ENCODE data around the gene BST1.

Gene BST1

GRCh38 chr4:15696866-15697265 lies 6.0 kb upstream of the BST1 start:
- DNase-seq (ENCODE audit: low spot score) = no peak
- in situ Hi-C loops (cut with MboI; ENCODE audit: low pct_unique_long_range_greater_than_20kb, low sequenced_read_pairs, unreplicated experiment) = no loop called here

GRCh38 chr4:15703439-15703838 lies 574 bp downstream of the BST1 start:
- TF ChIP-seq CTCF (IDR thresholded peaks at IDR 0.05; ENCODE audit: extremely low read depth, insufficient read depth, missing control alignments) = no peak
- in situ Hi-C loops (cut with MboI; ENCODE audit: low pct_unique_long_range_greater_than_20kb, low sequenced_read_pairs, unreplicated experiment) = no loop called here
- DNase-seq (ENCODE audit: low spot score) = no peak

More at GRCh38 chr4:15696866-15697265, 6.0 kb upstream of the BST1 start:
- no peak for TF ChIP-seq CTCF (IDR thresholded peaks at IDR 0.05; ENCODE audit: extremely low read depth, insufficient read depth, missing control alignments)

- no peak for TF ChIP-seq CTCF (IDR thresholded peaks at IDR 0.05; ENCODE audit: extremely low read depth, insufficient read depth, missing control alignments)
- in situ Hi-C loops (cut with MboI; ENCODE audit: low pct_unique_long_range_greater_than_20kb, low sequenced_read_pairs, unreplicated experiment) = no loop called here
- DNase-seq (ENCODE audit: low spot score) = no peak
Observed at GRCh38 chr4:15704129-15704528, 1.3 kb downstream of the BST1 start.

GRCh38 chr4:15706646-15707362 lies 3.9 kb downstream of the BST1 start:
- TF ChIP-seq CTCF (IDR thresholded peaks at IDR 0.05; ENCODE audit: extremely low read depth, insufficient read depth, missing control alignments) = no peak
- in situ Hi-C loops (cut with MboI; ENCODE audit: low pct_unique_long_range_greater_than_20kb, low sequenced_read_pairs, unreplicated experiment) = no loop called here
- no peak for DNase-seq (ENCODE audit: low spot score)

GRCh38 chr4:15707363-15707715 lies 4.5 kb downstream of the BST1 start:
- in situ Hi-C loops (cut with MboI; ENCODE audit: low pct_unique_long_range_greater_than_20kb, low sequenced_read_pairs, unreplicated experiment) = no loop called here
- no peak for TF ChIP-seq CTCF (IDR thresholded peaks at IDR 0.05; ENCODE audit: extremely low read depth, insufficient read depth, missing control alignments)
- no peak for DNase-seq (ENCODE audit: low spot score)

GRCh38 chr4:15711762-15712161 lies 8.9 kb downstream of the BST1 start:
- TF ChIP-seq CTCF (IDR thresholded peaks at IDR 0.05; ENCODE audit: extremely low read depth, insufficient read depth, missing control alignments) = no peak
- in situ Hi-C loops (cut with MboI; ENCODE audit: low pct_unique_long_range_greater_than_20kb, low sequenced_read_pairs, unreplicated experiment) = no loop called here
- DNase-seq (ENCODE audit: low spot score) = no peak
